ENCODE measurements around the gene OMA1.
"Not testable (repeated sequence)": the region's sequence is repeated elsewhere in the genome, so short reads cannot be mapped to it uniquely, and the experiment has no call there.

The OMA1 gene

DNA sequence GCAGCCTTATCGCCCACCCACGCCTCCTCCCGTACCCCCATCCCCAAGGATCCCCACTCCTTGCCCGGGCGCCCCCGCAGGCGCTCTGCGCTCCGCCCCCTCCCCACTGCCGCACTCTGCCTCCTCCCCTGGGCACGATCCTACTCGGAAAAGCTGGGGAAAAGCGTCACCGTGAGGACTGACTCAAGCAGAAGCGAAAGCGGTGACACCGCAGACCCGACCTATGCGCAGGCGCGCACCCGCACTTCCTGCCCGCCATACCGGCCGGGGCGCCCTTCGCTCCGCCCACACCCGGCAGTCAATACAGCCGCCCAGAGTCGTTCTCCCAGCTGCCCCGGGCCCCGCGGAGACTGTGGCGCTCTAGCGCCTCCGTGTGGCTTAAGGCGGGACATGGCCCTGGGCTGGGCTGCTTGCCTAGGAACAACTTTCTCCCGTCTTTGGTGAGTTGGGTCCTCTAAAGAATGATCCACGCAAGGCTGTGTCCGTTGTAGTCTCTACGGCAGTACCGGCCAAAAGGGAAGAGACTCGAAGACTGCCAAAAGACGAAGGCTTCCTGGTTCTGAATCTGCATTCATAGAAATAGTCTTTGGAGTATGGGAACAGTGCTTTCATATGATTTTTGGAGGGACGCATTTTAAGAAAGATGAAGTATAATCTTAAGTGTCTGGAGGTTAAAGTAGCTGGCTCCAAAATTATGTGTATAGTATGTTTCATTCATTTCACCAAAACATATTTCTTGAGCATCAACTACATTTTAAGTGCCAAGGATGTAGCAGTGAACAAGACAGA, at the start of gene OMA1:
TSS of gene OMA1 (minus strand) at position 207 of the 789 bp plus-strand sequence. CDS start 7,432 bp downstream, outside the sequence.
- peak; percentile 100 for DNase-seq (ENCODE audit: low spot score)

DNA sequence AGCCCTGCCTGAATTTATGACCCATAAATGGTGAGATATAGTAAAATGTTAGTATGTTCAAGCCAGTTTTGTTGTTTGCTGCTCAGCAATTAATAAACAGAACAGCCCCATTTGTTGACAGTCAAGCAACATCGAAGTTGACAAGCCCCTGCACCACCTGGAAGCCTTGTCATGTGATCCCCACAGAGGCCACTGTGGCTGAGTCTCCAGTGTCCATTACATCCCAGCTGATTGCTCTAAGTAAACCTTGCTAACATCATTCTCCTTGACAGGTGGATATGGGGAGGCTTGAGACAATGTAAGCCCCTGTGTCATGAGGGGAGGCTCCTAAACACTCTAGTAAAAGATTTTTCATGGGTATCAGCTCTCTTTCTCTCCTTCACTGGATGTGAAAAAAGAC, 48.0 kb upstream of the OMA1 start:
- no peak for DNase-seq (ENCODE audit: low spot score)

DNA sequence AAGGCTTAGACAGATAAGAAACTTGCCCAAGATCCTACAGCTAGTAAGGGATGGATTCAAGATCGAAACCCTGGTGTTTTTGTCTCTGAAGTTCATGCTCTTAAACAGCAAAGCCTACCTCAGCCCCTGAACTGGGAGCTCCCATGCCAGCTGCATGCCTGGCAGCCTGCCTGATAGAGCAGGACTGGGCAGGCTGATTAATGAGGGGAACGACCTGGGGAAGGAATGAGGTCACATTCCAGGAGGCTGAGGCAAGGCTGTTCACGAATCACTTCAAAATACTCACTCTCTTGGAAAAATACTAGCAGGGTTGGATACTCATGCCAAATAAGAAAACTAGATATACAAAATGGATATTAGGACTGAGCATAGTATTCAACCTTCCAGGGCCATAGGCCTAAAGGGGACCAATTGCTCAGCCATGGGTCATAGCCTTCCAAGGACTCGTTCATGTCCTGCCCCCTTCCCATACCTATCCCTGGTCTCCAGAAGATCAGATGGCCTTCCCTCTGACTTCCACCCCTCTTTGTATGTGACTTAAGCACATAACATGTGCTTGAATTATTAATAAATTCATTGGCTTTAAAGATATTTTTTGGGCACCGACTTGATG, 46.1 kb upstream of the OMA1 start:
- peak; percentile 91 for DNase-seq (ENCODE audit: low spot score)

DNA sequence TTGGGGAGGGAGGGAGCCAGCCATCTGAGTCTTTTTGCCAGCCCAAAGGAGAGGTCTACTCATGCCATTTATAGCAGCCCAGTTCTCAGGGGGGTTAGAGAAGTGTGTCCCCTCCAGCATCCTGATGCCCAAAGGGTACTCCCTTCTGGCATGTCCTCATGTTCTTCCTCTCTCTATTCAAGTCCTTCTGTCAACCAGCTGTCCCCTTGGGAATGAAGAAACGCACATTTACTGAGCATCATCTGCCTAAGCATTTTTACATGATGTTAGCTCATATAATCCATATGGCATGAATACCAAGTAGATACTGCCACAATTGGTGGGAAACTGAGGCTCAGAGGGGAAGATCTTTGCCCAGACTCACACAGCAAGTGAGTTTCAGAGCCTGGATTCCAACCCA, 45.3 kb upstream of the OMA1 start:
- DNase-seq (ENCODE audit: low spot score): no peak

DNA sequence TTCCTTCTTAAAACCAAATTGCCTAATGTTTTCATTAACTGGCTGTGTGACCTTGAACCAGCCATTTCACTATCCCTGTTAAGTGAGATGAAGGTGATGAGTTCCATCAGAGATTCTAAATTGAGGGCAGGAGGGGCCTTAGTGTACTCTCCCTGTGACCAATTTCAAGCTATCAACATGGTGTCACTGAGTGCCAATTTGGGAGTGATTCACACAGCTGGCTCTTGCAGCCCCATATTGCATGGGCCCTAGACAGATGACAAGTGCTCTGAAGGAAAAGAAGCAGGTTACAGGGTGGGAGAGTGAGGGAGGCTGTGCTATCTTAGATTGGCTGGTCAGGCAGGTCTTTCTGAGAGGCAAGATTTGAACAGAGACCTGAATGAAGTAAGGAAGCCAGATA, 43.5 kb upstream of the OMA1 start:
- DNase-seq (ENCODE audit: low spot score): no peak

DNA sequence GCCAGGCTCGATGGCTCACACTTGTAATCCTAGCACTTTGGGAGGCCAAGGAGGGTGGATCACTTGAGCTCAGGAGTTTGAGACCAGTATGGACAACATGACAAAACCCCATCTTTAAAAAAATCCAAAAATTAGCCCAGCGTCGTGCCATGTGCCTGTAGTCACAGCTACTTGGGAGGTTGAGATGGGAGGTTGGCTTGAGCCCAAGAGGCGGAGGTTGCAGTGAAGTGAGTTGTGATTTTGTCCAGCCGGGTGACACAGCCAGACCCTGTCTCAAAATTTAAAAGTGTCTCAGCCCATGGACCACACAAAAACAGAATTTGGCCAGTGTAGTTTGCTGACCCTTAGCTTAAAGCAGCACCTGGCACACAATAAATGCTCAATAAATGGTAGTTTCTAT, 41.9 kb upstream of the OMA1 start:
- DNase-seq (ENCODE audit: low spot score): no peak

DNA sequence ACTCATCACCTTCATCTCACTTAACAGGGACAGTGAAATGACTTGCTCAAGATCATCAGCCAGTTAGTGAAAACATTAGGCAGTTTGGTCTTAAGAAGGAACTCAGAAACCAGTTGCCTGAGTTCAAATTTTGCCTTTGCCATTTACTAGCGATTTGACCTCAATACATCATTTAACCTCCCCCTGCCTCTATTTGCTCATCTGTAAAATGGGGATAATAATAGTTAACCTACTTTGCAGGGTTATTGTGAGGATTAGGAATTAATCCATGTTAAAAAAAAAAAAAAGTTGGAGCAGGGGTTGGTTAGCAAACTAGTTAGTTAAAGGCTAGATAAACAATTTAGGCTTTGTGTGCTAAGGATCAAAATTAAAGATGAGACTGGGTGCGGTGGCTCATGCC, 41.1 kb upstream of the OMA1 start:
- DNase-seq (ENCODE audit: low spot score): no peak

DNA sequence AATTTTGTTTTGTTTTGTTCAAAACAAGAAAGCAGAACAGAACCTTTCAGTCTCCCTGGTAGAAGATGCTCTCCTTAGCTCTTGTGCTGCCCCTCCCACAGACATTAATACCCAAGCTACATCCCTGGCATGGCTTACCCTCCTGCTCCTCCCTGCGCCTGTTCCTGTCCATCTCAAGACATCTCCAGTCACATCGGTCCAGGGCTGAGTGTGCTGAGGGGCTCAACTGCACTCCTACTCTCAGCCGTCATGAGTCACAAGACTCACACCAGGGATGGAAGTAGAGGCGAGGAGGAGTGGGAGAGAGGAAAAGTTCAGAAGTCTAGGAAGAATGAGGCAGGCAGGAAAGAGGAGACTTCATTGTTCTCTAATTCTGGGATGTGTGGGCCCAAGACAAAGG, 39.7 kb upstream of the OMA1 start:
- no peak for DNase-seq (ENCODE audit: low spot score)

DNA sequence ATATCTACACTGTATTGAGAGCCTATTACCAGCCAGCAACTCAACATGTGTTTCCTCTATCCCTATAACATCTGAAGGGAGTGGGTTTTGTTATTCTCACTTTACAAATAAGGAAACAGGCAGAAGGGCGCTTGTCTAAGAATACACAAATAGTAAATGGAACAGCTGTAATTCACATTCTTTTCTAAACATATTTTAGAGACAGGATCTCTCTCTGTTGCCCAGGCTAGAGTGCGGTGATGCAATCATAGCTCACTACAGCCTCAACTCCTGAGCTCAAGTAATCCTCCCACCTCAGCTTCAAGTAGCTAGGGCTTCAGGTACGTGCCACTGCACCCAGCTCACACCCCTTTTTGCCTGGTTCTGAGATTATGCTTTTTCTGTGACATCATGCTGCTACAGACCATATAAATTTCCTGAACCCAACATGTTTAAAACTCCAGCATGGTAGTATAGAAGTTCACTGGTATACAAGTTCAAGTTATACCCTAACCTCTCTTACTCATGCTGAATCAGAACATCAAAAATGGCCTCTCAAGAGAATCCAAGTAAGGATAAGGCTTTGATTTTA, 39.1 kb upstream of the OMA1 start:
- peak; percentile 19 for DNase-seq (ENCODE audit: low spot score)

DNA sequence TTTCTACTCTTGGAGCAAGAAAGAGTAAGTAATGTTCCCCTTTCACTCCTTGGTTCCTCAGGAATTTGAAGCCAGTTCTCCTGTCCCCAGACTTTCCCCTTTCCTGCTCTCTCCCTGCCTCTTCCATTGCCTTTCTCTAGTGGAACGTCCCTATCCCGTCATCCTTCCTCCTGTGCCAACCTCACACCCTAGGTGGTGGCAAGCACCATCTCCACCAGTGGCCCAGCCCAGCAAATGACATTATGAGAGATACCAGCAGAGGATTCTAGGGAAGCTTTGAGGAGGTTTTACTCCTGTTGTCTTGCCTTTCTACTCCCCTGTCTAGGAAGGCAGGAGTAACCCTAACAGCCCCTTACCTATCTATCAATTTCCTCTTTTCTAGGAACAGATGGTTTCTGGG, 38.6 kb upstream of the OMA1 start:
- DNase-seq (ENCODE audit: low spot score): no peak

DNA sequence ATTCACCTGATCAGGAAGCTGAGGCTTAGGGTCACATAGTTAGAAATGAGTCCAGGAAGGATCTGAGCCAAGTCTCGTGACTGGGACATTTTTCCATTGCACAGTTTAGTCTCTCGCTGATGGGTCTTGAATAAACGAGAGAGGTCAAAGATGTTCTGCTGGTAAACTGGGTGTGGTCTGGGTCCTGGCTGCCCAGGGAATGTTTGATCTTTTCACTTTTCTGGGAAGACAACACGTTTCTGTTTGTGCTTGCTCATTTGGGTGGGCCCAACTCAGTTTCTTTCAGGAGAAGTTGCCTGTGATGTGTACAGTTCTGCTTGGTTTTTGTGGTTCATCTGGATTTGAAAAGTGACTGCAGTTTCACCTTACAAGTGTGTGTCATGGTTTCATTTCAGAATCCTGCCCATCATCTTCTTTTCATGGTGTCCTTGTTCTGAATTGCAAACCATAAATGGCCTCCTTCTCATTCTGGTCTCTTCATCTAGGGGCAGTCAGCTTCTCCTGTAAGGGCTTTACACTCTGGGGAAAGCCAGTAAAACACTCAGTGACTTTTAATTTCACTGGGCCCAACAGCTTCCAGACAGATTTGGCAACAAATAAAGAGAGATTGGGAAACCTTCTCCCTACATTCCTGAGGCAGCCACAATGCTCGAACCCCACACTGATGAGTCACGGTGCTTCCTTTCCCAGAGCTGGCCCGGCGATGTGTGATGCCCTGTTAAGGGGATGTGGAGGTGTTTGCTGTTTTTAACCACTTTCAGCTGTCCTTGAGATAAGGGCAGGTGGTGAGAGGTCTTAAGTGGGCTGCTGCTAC, 37.8 kb upstream of the OMA1 start:
- DNase-seq (ENCODE audit: low spot score): peak; percentile 90

DNA sequence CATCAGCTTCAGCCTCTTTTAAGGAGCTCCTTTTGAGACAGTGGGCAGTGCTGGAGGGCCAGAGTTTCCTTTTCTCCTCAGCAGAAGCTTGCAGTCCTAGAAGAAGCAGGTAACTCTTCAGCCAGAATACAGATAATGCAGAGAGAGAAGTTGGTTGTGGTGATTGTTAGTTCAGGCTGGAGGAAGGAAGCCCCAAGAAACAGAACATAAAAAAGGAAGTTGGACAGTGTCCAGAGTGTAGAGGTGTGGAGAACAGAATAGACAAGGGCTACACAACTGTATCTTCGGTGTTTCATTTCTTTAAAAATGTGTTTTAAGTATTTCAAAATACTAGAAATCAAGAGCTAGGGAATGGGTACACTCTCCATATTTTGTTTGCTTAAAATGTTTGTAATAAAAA, 37.0 kb upstream of the OMA1 start:
- no peak for DNase-seq (ENCODE audit: low spot score)

DNA sequence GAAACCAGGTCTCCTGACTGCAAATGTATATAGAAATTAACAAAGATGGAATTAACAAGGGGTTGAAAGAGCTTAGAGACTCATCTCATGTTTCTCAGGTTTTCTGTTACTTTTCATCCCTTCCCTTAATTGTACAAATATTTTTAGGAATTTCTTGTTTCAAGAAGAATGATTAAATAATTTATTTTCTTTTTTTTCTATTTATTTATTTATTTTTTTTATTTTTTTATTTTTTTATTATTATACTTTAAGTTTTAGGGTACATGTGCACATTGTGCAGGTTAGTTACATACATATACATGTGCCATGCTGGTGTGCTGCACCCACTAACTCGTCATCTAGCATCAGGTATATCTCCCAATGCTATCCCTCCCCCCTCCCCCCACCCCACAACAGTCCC, 35.6 kb upstream of the OMA1 start:
- not testable (repeated sequence) for DNase-seq (ENCODE audit: low spot score)

DNA sequence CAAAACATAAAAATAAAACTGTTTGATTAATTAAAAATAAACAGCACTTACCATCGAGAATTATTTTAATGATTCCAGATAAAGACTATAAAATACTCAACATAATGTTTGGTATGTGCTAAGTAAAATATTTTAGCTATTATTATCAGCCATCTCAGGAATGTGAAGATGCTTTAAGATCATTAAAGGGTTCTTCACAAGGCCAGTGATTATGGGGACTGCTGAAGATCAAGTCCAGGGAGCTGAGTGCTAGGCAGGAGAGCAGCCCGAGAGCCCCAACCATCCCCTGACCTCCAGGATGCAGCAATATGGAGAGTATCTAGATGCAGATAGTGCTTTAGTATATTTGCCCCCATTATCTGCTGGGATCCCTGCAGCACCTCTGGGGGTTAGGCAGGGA, 35.1 kb upstream of the OMA1 start:
- DNase-seq (ENCODE audit: low spot score): no peak

DNA sequence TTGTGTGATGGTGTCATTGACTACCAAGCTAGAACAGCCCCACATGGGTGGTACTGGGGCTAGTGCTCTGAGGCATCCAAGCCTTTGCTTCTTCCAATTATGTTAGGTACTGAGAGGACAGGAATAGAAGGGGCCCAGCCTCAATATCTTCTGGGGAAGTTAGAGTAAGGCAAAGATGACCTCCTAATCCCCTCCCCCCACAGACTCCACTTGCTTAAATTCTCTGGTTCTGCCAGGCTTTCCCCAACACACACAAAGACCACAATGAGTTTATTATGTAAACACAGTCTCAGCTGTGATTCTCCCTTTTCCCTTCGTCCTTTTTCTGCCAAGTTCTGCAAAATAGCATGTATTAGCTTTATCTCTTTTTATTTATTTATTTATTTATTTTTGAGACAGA, 33.7 kb upstream of the OMA1 start:
- DNase-seq (ENCODE audit: low spot score): no peak

DNA sequence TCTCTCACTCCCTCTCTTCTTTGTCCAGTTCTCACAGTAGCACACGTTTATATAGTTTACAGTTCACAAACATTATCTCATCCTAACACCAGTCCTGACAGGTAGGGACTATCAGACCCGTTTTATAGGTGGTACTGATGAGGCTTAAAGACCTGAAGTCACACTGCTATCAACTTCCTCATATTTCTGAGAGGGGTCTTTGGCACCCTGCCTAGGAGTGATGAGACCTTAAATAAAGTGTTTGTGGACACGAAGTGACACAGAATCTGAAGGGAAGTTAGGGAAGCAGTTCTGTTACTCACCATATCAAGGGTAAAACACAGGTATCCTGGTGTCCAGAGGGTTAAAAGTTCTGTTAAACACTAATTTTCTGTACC, 31.1 kb upstream of the OMA1 start:
- no peak for DNase-seq (ENCODE audit: low spot score)

DNA sequence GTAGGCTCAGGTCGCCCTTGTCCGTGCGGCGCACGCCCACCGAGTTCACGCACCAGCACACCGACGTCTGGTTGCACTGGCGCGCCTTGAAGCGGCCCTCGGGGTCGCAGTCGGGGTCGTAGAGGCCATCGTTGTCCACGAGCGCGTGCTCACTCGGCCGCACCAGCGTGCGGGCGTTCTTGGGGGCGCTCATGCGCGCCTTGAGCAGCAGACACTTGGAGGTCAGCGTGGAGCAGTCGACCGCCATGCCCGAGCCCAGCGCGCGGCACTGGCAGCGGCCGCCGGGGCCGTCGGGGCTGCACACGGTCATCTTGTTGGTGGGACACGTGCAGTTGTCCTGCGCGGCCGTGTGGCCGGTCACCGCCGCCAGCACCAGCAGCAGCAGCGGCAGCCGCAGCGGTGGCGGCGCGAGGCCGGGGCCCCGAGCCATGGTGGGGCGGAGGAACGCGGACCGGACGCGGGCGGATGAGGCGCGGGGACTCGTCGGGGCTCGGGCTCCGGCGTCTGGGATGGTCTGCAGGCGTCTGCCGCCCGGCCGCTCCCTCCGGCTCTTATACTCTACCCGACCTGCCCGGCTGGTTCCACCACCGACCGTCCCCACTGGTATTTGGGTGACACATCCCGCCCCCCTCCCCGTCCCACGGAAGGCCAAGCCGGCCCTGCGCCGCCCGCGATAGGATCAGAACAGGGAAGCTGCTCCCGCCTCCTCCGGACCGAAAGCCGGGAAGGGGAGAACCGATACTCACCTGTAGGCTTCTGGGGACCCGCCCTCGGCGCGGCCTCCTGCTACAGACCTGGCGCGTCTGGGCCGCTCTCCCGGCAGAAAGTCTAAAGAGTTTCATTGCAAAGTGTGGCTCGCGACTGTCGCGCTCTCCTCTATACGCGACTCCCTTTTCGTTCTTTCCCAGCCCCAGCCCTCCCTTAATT, 30.5 kb upstream of the OMA1 start, which contains the start of gene TACSTD2:
TSS of gene TACSTD2 (minus strand) at position 526 of the 927 bp plus-strand sequence. CDS start at position 430, 96 bp downstream.
- peak; percentile 39 for DNase-seq (ENCODE audit: low spot score)

DNA sequence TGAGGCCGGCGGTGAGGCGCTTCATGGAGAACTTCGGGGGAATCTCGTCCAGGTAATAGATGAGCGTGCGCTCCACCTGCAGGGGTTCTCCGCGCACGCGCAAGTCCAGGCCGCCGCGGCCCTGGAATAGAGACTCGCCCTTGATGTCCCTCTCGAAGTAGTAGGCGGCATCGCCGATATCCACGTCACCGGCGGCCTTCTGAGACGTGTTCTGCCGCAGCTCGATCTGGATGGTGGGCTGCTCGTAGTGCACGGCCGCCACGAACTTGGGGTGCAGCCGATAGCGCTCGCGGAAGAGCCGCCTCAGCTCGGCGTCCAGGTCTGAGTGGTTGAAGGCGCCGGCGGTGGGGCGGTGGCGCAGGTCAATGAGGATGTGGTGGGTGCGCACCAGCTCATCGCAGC, 29.8 kb upstream of the OMA1 start:
- DNase-seq (ENCODE audit: low spot score): peak; percentile 12

DNA sequence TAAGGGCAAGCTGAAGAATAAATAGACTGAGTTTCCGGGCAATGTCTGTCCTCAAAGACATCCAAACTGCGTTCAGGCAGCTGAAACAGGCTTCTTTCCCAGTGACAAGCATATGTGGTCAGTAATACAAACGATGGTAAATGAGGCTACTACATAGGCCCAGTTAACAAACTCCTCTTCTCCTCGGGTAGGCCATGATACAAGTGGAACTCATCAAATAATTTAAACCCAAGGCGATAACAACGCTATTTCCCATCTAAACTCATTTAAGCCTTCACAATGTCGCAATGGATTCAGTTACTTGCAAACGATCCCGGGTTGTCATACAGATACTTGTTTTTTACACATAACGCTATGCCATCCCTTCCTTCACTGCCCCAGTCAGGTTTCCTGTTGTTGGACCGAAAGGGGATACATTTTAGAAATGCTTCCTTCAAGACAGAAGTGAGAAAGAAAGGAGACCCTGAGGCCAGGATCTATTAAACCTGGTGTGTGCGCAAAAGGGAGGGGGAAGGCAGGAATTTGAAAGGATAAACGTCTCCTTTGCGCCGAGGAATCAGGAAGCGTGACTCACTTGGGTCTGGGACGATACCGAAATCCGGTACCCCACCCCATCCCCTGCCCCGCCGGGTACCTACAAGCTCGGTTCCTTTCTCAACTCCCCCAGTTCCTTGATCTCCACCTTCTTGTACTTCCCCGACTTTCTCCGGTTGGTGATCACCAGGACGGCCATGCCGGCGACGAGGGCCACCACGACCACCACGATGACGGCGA, 29.2 kb upstream of the OMA1 start:
- DNase-seq (ENCODE audit: low spot score): no peak

DNA sequence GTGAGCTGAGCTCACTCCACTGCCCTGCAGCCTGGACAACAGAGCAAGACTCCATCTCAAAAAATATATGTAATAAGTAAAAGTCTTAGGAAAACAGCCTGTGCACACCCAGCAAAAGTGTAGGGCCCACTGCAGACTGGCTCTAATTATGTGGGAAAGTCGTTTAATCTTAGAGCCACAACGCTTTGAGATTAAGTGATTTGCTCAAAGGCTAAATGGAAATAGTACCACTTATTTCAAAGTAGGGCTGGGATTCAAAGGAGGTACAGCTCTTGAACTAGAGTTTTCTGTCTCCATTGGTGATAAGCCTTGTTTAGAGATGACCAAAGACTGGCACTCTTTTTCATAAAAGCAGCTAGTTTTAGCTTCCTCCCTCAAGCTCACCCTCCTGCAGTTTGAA, 28.3 kb upstream of the OMA1 start:
- no peak for DNase-seq (ENCODE audit: low spot score)

All from GM03348 (cell line).